Kidney epithelial cell (primary cell): ENCODE measurements around the gene NFYC. TPM values are rescaled to one million over a fixed set of nuclear protein-coding genes. Genes with fewer than 3 reads are reported as not detected.

Experiments used
- DNase-seq: peaks from one replicate; pipeline ENCODE4 v3.0.0-alpha.2; 2010; ENCODE audit warnings: low read depth
- H3K27me3 ChIP-seq: 2 replicates; pipeline ENCODE4 v1.6.0; 2011; ENCODE audit warnings: low read length; ENCODE audit not compliant: control insufficient read depth, insufficient read depth
- H3K36me3 ChIP-seq: 2 replicates; pipeline ENCODE4 v1.5.1; 2011; ENCODE audit warnings: low read length; ENCODE audit not compliant: control insufficient read depth, insufficient read depth
- H3K4me3 ChIP-seq: 2 replicates; pipeline ENCODE4 v1.5.1; 2011; ENCODE audit warnings: low read depth, mild to moderate bottlenecking, control low read depth, low read length
- CTCF ChIP-seq: IDR thresholded peaks from 2 replicates; pipeline ENCODE4 v1.5.1; 2011; ENCODE audit warnings: mild to moderate bottlenecking, moderate library complexity, low read length, control low read depth, inconsistent platforms; ENCODE audit not compliant: insufficient read depth, poor library complexity, severe bottlenecking
- total RNA-seq: library from RNA; depleted of rRNA; stranded (reverse); fragments of >200 nt; gene quantifications from 2 replicates; pipeline ENCODE4 v1.2.3, GENCODE V29; 2015

Gene NFYC
- total RNA-seq, 1 donor from 2014 or later, result 44.4 TPM

DNA sequence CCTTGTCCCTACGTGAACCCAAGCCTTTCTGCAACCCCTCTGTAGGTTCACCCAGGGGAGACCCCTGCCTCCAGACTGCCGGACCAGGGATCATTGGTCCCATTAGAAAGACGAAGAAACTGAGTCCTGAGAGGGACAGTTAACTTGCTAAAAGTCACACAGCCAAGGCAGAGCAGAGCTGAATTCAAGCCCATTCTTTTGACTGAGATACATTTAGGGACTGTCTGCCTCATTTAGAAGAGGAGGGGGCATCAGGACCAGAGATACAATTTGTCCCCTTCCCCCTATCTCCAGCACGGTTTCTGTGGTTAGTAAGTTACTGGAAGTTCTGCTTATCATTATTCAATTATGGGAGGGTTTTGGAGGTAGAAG, 111.2 kb downstream of the NFYC start:
- H3K36me3 ChIP-seq, result no peaks in the 10 kb centered on the region
- DNase-seq, result no peak
- TF ChIP-seq CTCF, result no peak
- H3K4me3 ChIP-seq, result no peak overlapping the region
- no peaks in the 10 kb centered on the region for H3K27me3 ChIP-seq

- no peak for DNase-seq
- TF ChIP-seq CTCF, result no peak
- H3K4me3 ChIP-seq, result no peak overlapping the region
- no peaks in the 10 kb centered on the region for H3K27me3 ChIP-seq
- no peaks in the 10 kb centered on the region for H3K36me3 ChIP-seq
These were observed 111.9 kb downstream of the NFYC start for GRCh38 chr1:40803447-40803846.

- Histone ChIP-seq H3K4me3 (no peak overlapping the region), H3K27me3 (no peaks in the 10 kb centered on the region), H3K36me3 (no peaks in the 10 kb centered on the region)
- no peak for DNase-seq
- TF ChIP-seq CTCF, result no peak
These were observed 112.4 kb downstream of the NFYC start for GRCh38 chr1:40803902-40804301.

DNA sequence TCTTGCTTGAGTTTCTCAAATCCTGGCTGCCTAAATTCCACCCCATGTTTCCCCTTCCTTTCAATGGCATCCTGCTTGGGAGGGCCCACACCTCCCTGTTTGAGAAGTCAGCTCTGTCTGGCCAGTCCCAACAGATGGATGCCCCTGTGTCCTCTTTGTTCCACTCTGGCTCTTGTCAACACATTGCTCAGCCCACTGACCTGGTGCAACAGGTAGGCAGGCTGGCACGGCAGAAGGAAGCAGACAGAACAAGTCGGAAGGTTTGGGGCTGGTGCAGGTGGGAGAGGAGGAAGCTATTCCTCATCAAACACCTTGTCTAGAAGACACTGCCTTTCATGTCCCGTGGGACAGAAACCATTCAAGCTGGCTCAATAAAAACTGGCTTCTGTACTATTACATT, 114.7 kb downstream of the NFYC start:
- no peak for TF ChIP-seq CTCF
- no peak overlapping the region for H3K4me3 ChIP-seq
- H3K27me3 ChIP-seq, result no peaks in the 10 kb centered on the region
- DNase-seq, result no peak
- no peaks in the 10 kb centered on the region for H3K36me3 ChIP-seq

GRCh38 chr1:40806731-40807695, 115.5 kb downstream of the NFYC start:
- no peak overlapping the region for H3K4me3 ChIP-seq
- no peaks in the 10 kb centered on the region for H3K27me3 ChIP-seq
- DNase-seq, result no peak
- no peaks in the 10 kb centered on the region for H3K36me3 ChIP-seq
- TF ChIP-seq CTCF, result no peak

DNA sequence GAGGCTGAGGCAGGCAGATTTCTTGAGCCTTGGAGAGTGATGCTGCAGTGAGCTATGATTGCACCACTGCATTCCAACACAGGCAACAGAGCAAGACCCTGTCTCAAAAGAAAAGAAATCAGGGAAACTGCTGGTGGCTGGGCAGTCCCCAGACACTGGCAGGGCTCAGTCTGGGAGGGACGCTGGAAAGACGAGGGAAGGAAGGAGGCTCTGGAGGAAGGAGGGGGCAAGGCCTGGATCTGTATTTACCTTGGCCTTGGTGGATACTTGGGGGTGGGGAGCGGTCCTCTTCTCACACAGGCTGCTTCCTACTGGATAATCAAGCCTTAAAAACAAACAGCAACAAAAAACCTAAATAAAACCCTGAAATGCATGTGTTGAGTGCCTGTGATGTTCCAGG, 116.5 kb downstream of the NFYC start:
- no peak for TF ChIP-seq CTCF
- no peaks in the 10 kb centered on the region for H3K27me3 ChIP-seq
- H3K4me3 ChIP-seq, result no peak overlapping the region
- no peaks in the 10 kb centered on the region for H3K36me3 ChIP-seq
- no peak for DNase-seq
